Measurements from ENCODE around the gene MXI1. TPM values are rescaled to one million over a fixed set of nuclear protein-coding genes. Genes with fewer than 3 reads are reported as not detected.

The MXI1 gene
- total RNA-seq, 1 donor from 2014 or later: 49.8 TPM

DNA sequence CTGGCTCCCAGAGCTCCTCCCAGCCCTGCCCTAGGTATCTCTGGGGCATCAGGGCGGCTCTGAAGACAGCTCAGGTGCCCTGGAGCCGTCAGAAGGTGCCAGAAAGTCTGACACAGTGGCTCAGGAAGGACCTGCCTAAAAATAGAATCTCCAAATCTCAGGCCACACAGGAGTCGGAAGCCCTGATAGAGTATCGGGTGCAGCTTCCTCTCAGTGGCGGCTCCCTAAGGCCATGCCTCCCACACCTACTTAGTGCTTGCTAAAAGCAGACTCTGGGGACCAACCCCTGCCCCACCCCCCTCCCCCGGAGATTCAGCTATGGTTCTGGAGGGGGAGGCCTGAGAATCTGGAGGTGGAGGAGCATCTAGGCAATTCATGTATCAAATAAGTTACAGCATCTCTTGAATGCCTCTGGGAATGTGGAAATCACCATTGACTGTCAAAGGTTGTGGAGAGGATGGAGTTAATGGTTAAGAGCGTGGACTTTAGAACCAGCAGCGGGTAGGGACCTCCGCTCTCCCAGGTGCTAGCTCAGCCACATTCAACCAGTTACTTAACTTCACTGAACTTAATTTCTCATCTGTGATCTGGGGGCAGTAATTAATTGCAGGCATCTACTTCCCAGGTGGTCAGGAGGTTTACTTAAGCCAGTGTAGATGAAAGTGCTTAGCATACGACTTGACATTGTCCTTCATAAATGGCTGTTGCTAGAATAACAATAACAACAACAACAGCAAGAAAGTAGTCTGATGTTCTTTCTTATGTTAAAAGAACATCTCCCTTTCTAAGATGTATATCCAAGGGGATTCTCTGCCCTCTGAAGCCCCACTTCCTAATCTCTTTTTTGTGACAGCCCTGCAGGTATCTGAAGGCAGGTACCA lies 38.6 kb upstream of the MXI1 start:
- Histone ChIP-seq H3K4me1 (peaks cover 19% of the 10 kb centered on the region), H3K4me3 (no peak overlapping the region), H3K9me3 (no peaks in the 10 kb centered on the region), H3K36me3 (no peaks in the 10 kb centered on the region), H3K27me3 (no peaks in the 10 kb centered on the region), H3K27ac (no peak overlapping the region)
- DNase-seq (ENCODE audit: extremely low spot score in 2 of 2): peak in 1 of 2 donors; percentile 91
- intact Hi-C loops (cut with DNase I): no loop called here
- TF ChIP-seq, protein P1, sequence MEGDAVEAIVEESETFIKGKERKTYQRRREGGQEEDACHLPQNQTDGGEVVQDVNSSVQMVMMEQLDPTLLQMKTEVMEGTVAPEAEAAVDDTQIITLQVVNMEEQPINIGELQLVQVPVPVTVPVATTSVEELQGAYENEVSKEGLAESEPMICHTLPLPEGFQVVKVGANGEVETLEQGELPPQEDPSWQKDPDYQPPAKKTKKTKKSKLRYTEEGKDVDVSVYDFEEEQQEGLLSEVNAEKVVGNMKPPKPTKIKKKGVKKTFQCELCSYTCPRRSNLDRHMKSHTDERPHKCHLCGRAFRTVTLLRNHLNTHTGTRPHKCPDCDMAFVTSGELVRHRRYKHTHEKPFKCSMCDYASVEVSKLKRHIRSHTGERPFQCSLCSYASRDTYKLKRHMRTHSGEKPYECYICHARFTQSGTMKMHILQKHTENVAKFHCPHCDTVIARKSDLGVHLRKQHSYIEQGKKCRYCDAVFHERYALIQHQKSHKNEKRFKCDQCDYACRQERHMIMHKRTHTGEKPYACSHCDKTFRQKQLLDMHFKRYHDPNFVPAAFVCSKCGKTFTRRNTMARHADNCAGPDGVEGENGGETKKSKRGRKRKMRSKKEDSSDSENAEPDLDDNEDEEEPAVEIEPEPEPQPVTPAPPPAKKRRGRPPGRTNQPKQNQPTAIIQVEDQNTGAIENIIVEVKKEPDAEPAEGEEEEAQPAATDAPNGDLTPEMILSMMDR (IDR thresholded peaks at IDR 0.05): no peak
- TF ChIP-seq POLR2A (IDR thresholded peaks at IDR 0.05) (no peak), POLR2AphosphoS5 (IDR thresholded peaks at IDR 0.05; ENCODE audit: insufficient read depth in 1 of 2, low read depth in 1 of 2) (no peak)

- TF ChIP-seq, protein P1 (IDR thresholded peaks at IDR 0.05): no peak
- TF ChIP-seq POLR2AphosphoS5 (IDR thresholded peaks at IDR 0.05; ENCODE audit: insufficient read depth in 1 of 2, low read depth in 1 of 2) (no peak), POLR2A (IDR thresholded peaks at IDR 0.05) (no peak)
- peak in 1 of 2 donors; percentile 40 for DNase-seq (ENCODE audit: extremely low spot score in 2 of 2)
- Histone ChIP-seq H3K4me3 (no peak overlapping the region), H3K36me3 (no peaks in the 10 kb centered on the region), H3K4me1 (peaks cover 19% of the 10 kb centered on the region), H3K27ac (no peak overlapping the region), H3K27me3 (no peaks in the 10 kb centered on the region), H3K9me3 (no peaks in the 10 kb centered on the region)
- intact Hi-C loops (cut with DNase I): no loop called here
Observed at GRCh38 chr10:110169586-110169985, 37.8 kb upstream of the MXI1 start.

DNA sequence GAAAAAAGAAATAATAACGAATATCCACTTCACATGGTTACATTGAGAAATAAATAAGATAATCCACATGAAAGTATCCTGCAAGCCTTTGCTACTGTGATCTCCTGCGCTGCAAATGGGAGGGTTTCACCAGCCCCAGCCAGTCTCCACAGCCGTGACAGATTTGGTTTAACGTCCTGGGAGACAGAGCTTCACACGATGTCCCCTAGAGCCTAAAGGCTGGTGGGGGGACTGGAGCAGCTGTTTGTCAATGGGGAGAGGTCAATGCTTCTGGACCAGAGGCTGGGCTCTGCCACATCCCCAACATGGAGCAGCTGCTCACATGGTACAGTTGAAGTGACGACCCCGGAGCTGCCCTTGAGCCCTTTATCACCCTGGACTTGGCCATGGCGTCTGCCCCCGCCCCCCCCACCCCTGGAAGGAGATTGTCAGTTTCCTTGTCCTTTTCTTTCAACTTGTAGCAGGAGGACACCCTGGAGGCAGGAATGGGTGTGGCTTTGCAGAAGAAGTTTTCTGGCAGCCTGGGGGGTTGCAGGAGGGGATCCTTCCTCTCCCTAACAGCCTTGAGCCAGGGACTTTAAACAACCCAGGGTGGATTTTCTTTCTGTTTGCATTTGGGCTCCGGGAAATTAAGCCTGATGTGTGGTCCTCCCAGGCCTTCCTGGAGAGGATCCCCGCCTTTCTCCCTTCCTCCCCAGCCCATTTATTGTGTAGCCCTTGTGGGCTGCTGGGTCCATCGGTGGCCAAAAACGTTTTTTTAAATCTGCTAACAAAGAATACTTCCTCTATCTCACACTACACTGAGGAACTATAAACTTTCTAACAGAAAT lies 37.0 kb upstream of the MXI1 start:
- Histone ChIP-seq H3K4me3 (no peak overlapping the region), H3K4me1 (peaks cover 19% of the 10 kb centered on the region), H3K9me3 (no peaks in the 10 kb centered on the region), H3K27me3 (no peaks in the 10 kb centered on the region), H3K36me3 (no peaks in the 10 kb centered on the region), H3K27ac (no peak overlapping the region)
- peak; percentile 61 to 78 for DNase-seq (ENCODE audit: extremely low spot score in 2 of 2)
- no peak for TF ChIP-seq POLR2A (IDR thresholded peaks at IDR 0.05)
- TF ChIP-seq, protein P1 (IDR thresholded peaks at IDR 0.05): no peak
- TF ChIP-seq POLR2AphosphoS5 (IDR thresholded peaks at IDR 0.05; ENCODE audit: insufficient read depth in 1 of 2, low read depth in 1 of 2): no peak
- intact Hi-C loops (cut with DNase I): no loop called here

DNA sequence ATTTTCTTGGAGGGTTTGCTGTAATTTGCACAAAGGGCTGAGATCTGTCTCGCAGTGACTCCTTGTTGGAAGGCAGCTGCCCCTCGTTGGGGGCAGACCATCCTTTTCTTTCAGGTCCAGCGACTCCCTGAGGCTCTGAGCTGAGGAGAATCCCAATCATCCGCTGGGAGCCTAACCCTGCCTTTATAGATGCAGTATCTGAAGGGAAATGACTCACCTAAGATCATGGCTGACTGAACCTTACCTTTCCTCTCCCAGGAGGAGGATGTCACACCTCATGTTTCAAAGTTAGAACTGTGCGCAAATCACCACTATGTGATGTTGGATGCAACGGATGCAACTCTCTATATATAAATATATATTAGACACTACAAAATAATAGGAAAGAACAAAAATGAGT lies 36.4 kb upstream of the MXI1 start:
- Histone ChIP-seq H3K27ac (no peak overlapping the region), H3K36me3 (no peaks in the 10 kb centered on the region), H3K4me3 (no peak overlapping the region), H3K4me1 (peaks cover 19% of the 10 kb centered on the region), H3K9me3 (no peaks in the 10 kb centered on the region), H3K27me3 (no peaks in the 10 kb centered on the region)
- TF ChIP-seq POLR2A (IDR thresholded peaks at IDR 0.05) (no peak), POLR2AphosphoS5 (IDR thresholded peaks at IDR 0.05; ENCODE audit: insufficient read depth in 1 of 2, low read depth in 1 of 2) (no peak)
- TF ChIP-seq, protein P1 (IDR thresholded peaks at IDR 0.05): no peak
- peak; percentile 22 to 84 for DNase-seq (ENCODE audit: extremely low spot score in 2 of 2)
- intact Hi-C loops (cut with DNase I): no loop called here
